ENCODE measurements around the gene CFAP221. TPM values are rescaled to one million over a fixed set of nuclear protein-coding genes. Genes with fewer than 3 reads are reported as not detected.

The CFAP221 gene
- total RNA-seq, 1 donor from 2014 or later = 0.45 TPM

- peaks cover 10% of the 10 kb centered on the region for H3K4me1 Mint-ChIP-seq (ENCODE audit: low read depth)
- H3K36me3 Mint-ChIP-seq (ENCODE audit: low read depth) = no peaks in the 10 kb centered on the region
- TF ChIP-seq CTCF (IDR thresholded peaks at IDR 0.05) = no peak
- peaks cover 11% of the 10 kb centered on the region for H3K9me3 Mint-ChIP-seq (ENCODE audit: low read depth)
- H3K27me3 Mint-ChIP-seq (ENCODE audit: low read depth) = peaks cover 39% of the 10 kb centered on the region
- H3K27ac Mint-ChIP-seq (ENCODE audit: unreplicated experiment) = no peak overlapping the region
- no peak for DNase-seq (ENCODE audit: low spot score)
- no peak overlapping the region for H3K4me3 Mint-ChIP-seq (ENCODE audit: unreplicated experiment)
Observed at GRCh38 chr2:119638685-119639554, 94.7 kb downstream of the CFAP221 start.

GRCh38 chr2:119641562-119642258 is 97.5 kb downstream of the CFAP221 start:
- Mint-ChIP-seq H3K4me1 (ENCODE audit: low read depth) (peaks cover 12% of the 10 kb centered on the region), H3K36me3 (ENCODE audit: low read depth) (no peaks in the 10 kb centered on the region), H3K9me3 (ENCODE audit: low read depth) (no peaks in the 10 kb centered on the region), H3K4me3 (ENCODE audit: unreplicated experiment) (no peak overlapping the region), H3K27me3 (ENCODE audit: low read depth) (peaks cover 27% of the 10 kb centered on the region), H3K27ac (ENCODE audit: unreplicated experiment) (no peak overlapping the region)
- peak; percentile 93 for TF ChIP-seq CTCF (IDR thresholded peaks at IDR 0.05)
- DNase-seq (ENCODE audit: low spot score) = no peak

- peaks cover 8% of the 10 kb centered on the region for H3K27me3 Mint-ChIP-seq (ENCODE audit: low read depth)
- H3K4me3 Mint-ChIP-seq (ENCODE audit: unreplicated experiment) = no peak overlapping the region
- no peak for DNase-seq (ENCODE audit: low spot score)
- no peaks in the 10 kb centered on the region for H3K36me3 Mint-ChIP-seq (ENCODE audit: low read depth)
- peaks cover 8% of the 10 kb centered on the region for H3K9me3 Mint-ChIP-seq (ENCODE audit: low read depth)
- no peak for TF ChIP-seq CTCF (IDR thresholded peaks at IDR 0.05)
- H3K27ac Mint-ChIP-seq (ENCODE audit: unreplicated experiment) = no peak overlapping the region
- peaks cover 10% of the 10 kb centered on the region for H3K4me1 Mint-ChIP-seq (ENCODE audit: low read depth)
Observed at GRCh38 chr2:119644186-119644585, 99.9 kb downstream of the CFAP221 start.

- DNase-seq (ENCODE audit: low spot score) = no peak
- no peak overlapping the region for H3K4me3 Mint-ChIP-seq (ENCODE audit: unreplicated experiment)
- peaks cover 14% of the 10 kb centered on the region for H3K9me3 Mint-ChIP-seq (ENCODE audit: low read depth)
- peaks cover 4% of the 10 kb centered on the region for H3K27me3 Mint-ChIP-seq (ENCODE audit: low read depth)
- H3K36me3 Mint-ChIP-seq (ENCODE audit: low read depth) = no peaks in the 10 kb centered on the region
- H3K4me1 Mint-ChIP-seq (ENCODE audit: low read depth) = peaks cover 8% of the 10 kb centered on the region
- H3K27ac Mint-ChIP-seq (ENCODE audit: unreplicated experiment) = no peak overlapping the region
- no peak for TF ChIP-seq CTCF (IDR thresholded peaks at IDR 0.05)
Observed at GRCh38 chr2:119645173-119645855, 101.1 kb downstream of the CFAP221 start.

GRCh38 chr2:119646149-119646548 is 101.9 kb downstream of the CFAP221 start:
- no peak for TF ChIP-seq CTCF (IDR thresholded peaks at IDR 0.05)
- Mint-ChIP-seq H3K4me3 (ENCODE audit: unreplicated experiment) (no peak overlapping the region), H3K27ac (ENCODE audit: unreplicated experiment) (no peak overlapping the region), H3K36me3 (ENCODE audit: low read depth) (no peaks in the 10 kb centered on the region), H3K27me3 (ENCODE audit: low read depth) (peaks cover 4% of the 10 kb centered on the region), H3K9me3 (ENCODE audit: low read depth) (peaks cover 14% of the 10 kb centered on the region), H3K4me1 (ENCODE audit: low read depth) (peaks cover 8% of the 10 kb centered on the region)
- no peak for DNase-seq (ENCODE audit: low spot score)

All from chondrocyte (in vitro differentiated cells).